ENCODE results near the gene WDR35. TPM values are rescaled to one million over a fixed set of nuclear protein-coding genes. Genes with fewer than 3 reads are reported as not detected.

The WDR35 gene
- total and polyA plus RNA-seq, 4 donors, result 0.97 to 3.8 (median 1.6) TPM

DNA sequence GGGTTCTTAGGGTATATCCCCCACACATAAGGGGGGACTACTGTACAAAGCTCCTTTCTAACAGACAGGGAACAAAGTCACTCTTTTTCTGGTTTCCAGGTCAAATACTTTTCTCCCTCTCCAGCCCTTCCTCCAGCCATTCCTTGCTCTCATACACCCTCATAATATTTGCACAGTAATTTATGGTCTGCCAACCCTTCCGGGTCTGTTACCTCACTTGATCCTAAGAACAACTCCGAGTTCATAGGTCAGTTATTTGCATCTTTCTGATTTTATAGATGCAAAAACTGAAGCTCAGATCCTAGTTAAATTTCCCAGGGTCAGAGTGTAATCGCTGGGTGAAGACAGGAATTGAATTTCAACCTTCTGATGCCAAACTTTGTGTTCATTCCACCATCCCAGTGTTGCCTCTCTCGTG lies 37.4 kb upstream of the WDR35 start:
- Histone ChIP-seq H3K36me3 (ENCODE audit: control insufficient read depth in 4 of 4, insufficient read depth in 3 of 4, low read depth in 1 of 4, low read length in 3 of 4) (peaks cover 1 to 40% (median 32%) of the 10 kb centered on the region in 4 donors), H3K27ac (ENCODE audit: low read depth in 1 of 2, low read length in 2 of 2) (no peak overlapping the region)

More for the DNA sequence above, 37.4 kb upstream of the WDR35 start:
- Histone ChIP-seq H3K27me3 (ENCODE audit: control insufficient read depth in 4 of 4, insufficient read depth in 4 of 4, low read length in 3 of 4) (no peaks in the 10 kb centered on the region), H3K9me3 (ENCODE audit: control insufficient read depth in 4 of 4, low read length in 3 of 4) (no peaks in the 10 kb centered on the region), H3K9ac (ENCODE audit: low read depth in 1 of 2, low read length in 2 of 2) (no peak overlapping the region), H3K4me1 (ENCODE audit: control insufficient read depth in 4 of 4, insufficient read depth in 4 of 4, low read length in 3 of 4) (no peaks in the 10 kb centered on the region), H3K4me3 (ENCODE audit: low read depth in 1 of 3, low read length in 3 of 3) (no peak overlapping the region)
- WGBS, result 37% methylated on average over 4 of the region's 4 CpGs
- TF ChIP-seq YY1 (IDR thresholded peaks at IDR 0.05), result no peak
- TF ChIP-seq FOXA1 (IDR thresholded peaks at IDR 0.05), result no peak
- TF ChIP-seq HNF4A (conservative IDR thresholded peaks at IDR 0.05), result no peak
- TF ChIP-seq RAD21 (IDR thresholded peaks at IDR 0.05), result no peak
- no peak for TF ChIP-seq MAX (IDR thresholded peaks at IDR 0.05)
- no peak for TF ChIP-seq CTCF (IDR thresholded peaks at IDR 0.05; ENCODE audit: low read depth, low read length, missing input control)
- no peak for TF ChIP-seq ZBTB33 (IDR thresholded peaks at IDR 0.05)
- no peak for TF ChIP-seq RXRA (IDR thresholded peaks at IDR 0.05)
- no peak for TF ChIP-seq REST (IDR thresholded peaks at IDR 0.05)
- TF ChIP-seq JUND (IDR thresholded peaks at IDR 0.05), result no peak
- no peak for TF ChIP-seq FOXA2 (IDR thresholded peaks at IDR 0.05)
- TF ChIP-seq ATF3 (IDR thresholded peaks at IDR 0.05), result no peak
- TF ChIP-seq GABPA (IDR thresholded peaks at IDR 0.05 in 1 of 2, conservative IDR thresholded peaks at IDR 0.05 in 1 of 2), result no peak
- TF ChIP-seq NR2F2 (IDR thresholded peaks at IDR 0.05), result no peak
- no peak for TF ChIP-seq SP1 (IDR thresholded peaks at IDR 0.05)
- TF ChIP-seq HNF4G (IDR thresholded peaks at IDR 0.05), result no peak
- TF ChIP-seq EGR1 (IDR thresholded peaks at IDR 0.05; ENCODE audit: low read depth in 2 of 2), result no peak
- no peak for TF ChIP-seq TAF1 (conservative IDR thresholded peaks at IDR 0.05)
- DNase-seq (ENCODE audit: low spot score), result no peak
